ENCODE results near the gene ZBTB8OS.
"Not testable (repeated sequence)": the region's sequence is repeated elsewhere in the genome, so short reads cannot be mapped to it uniquely, and the experiment has no call there.

The ZBTB8OS gene

GRCh38 chr1:32650248-32650751, at the start of gene ZBTB8OS:
Gene ZBTB8OS, minus strand, starts transcription at chr1:32650550. Its CDS starts 21 bp downstream, at chr1:32650529.
- Mint-ChIP-seq H3K27me3 (no peaks in the 10 kb centered on the region), H3K9me3 (no peaks in the 10 kb centered on the region), H3K4me3 (peak within 1 kb of the TSS; percentile 88 to 91), H3K27ac (peak within 1 kb of the TSS; percentile 99 to 100), H3K4me1 (peaks cover 54% of the 10 kb centered on the region)
- peak; percentile 84 to 89 for DNase-seq
- ATAC-seq = peak; percentile 84

GRCh38 chr1:32696996-32697395, 46.6 kb upstream of the ZBTB8OS start:
- H3K9me3 Mint-ChIP-seq, DNase-seq, ATAC-seq, H3K4me1 Mint-ChIP-seq, H3K27ac Mint-ChIP-seq, H3K4me3 Mint-ChIP-seq: not testable (repeated sequence)
- H3K27me3 Mint-ChIP-seq = peaks cover 22% of the 10 kb centered on the region

DNA sequence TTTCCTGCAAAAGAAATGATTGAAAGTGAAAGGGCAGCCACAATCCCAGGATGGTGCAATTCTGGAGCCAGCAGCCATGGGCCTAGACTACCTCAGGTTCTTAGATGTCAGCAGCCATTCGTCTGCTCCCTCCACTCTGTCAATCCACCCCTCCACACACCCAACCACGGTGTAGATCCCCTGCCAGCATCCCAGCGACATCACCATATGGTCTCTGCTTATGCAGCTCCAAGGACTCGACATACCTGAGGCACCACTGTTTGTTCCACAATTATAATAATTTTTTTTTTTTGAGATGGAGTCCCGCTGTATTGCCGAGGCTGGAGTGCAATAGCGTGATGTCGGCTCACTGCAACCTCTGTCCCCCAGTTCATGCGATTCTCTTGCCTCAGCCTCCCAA, 45.7 kb upstream of the ZBTB8OS start:
- Mint-ChIP-seq H3K4me1 (no peaks in the 10 kb centered on the region), H3K27ac (peak overlapping the region in 1 of 2 donors; percentile 33), H3K9me3 (no peaks in the 10 kb centered on the region), H3K27me3 (peaks cover 12% of the 10 kb centered on the region), H3K4me3 (no peak overlapping the region)
- ATAC-seq = no peak
- no peak for DNase-seq

DNA sequence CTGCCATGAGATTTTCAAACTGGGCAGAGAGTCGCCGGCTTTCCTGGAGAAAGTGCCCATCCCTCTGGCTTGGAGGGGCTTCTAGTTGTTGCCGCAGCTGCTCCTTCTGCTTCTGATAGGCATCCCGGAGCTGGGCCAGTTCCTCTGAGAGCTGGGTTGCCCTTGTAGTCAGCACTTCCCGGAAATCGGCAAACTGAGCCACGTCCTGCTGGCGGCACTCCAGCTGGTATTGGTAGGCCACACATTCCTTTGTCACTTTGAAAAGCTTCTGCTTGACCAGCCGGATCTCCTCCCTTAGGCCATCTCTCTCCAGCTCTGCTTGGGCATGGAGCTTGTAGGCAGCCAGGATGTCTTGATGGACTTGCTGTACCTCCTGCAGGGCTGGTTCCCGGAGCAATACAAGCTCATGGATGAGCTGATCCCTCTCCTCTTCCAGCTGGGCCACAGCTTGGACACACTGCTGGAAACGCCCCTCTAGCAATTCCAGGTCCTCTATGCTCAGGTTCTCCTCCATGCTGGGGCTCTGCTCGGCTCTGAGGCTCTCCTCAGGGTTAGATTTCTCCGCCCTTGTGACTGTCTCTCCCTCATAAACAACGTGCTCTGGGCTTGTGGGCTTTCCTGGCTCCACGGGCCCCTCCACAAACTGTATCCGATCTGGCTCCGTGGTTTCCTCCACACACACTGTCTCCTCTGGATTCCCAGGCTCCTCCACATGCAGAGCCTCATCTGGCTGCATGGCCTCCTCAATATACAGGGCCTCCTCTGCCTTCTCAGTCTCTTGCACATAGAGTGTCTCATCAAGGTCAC, 45.0 kb upstream of the ZBTB8OS start:
- H3K9me3 Mint-ChIP-seq = no peaks in the 10 kb centered on the region
- no peaks in the 10 kb centered on the region for H3K4me1 Mint-ChIP-seq
- no peak for ATAC-seq
- no peak for DNase-seq
- no peak overlapping the region for H3K27ac Mint-ChIP-seq
- H3K4me3 Mint-ChIP-seq = no peak overlapping the region
- H3K27me3 Mint-ChIP-seq = peaks cover 7% of the 10 kb centered on the region

DNA sequence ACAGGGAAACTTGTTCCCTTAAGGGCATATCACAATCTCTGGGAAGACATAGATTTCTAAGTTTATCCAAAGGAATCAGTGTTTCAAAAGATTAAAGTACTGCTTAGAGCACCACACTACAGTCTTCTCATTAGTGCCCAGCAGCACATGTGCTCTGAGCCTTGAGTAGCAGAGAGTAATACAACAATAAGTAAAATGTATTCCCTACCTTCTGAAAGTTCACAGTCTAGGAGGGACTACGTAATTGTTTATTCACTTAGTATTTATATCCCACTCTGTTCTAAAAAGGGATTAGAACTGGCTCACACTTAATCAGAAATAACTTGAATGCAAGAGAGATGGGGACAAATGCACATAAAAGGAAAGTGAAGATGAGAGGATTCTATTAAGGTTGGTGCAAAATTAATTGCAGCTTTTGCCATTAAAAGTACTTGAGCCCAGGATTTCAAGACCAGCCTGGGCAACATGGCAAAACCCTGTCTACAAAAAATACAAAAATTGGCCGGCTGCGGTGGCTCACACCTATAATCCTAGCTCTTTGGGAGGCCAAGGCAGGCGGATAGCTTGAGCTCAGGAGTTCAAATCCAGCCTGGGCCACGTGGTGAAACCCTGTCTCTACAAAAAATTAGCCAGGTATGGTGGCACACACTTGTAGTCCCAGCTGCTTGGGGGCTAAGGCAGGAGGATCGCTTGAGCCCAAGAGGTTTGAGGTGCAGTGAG, 43.3 kb upstream of the ZBTB8OS start:
- Mint-ChIP-seq H3K4me1 (no peaks in the 10 kb centered on the region), H3K27me3 (no peaks in the 10 kb centered on the region), H3K9me3 (no peaks in the 10 kb centered on the region), H3K4me3 (no peak overlapping the region), H3K27ac (no peak overlapping the region)
- DNase-seq = no peak
- no peak for ATAC-seq

GRCh38 chr1:32686387-32686786, 36.0 kb upstream of the ZBTB8OS start:
- peak overlapping the region in 1 of 2 donors; percentile 3 for H3K27ac Mint-ChIP-seq
- ATAC-seq (no peak), DNase-seq (no peak)
- H3K9me3 Mint-ChIP-seq = no peaks in the 10 kb centered on the region
- H3K27me3 Mint-ChIP-seq = no peaks in the 10 kb centered on the region
- no peak overlapping the region for H3K4me3 Mint-ChIP-seq
- peaks cover 16% of the 10 kb centered on the region for H3K4me1 Mint-ChIP-seq

DNA sequence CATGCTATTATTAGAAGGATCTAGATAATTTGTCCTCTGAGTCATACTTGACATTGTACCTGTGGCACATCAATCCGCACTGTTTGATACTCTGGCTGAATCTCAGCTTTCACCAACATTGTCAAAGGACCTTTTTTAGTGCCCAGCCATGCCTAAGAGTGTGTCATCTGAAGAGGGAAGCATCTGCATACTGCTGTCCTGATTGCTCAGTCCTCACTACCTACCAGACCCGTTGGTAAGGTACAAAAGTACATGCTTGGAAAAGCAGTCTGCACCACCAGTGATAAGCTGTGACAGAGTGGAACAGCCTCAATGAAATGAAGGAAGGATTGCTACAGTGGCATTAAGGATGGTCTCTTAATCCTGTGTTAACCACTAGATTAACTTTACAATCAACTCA, 35.1 kb upstream of the ZBTB8OS start:
- DNase-seq (no peak), ATAC-seq (no peak)
- H3K9me3 Mint-ChIP-seq = no peaks in the 10 kb centered on the region
- peaks cover 16% of the 10 kb centered on the region for H3K4me1 Mint-ChIP-seq
- H3K27me3 Mint-ChIP-seq = no peaks in the 10 kb centered on the region
- H3K4me3 Mint-ChIP-seq = no peak overlapping the region
- H3K27ac Mint-ChIP-seq = no peak overlapping the region

DNA sequence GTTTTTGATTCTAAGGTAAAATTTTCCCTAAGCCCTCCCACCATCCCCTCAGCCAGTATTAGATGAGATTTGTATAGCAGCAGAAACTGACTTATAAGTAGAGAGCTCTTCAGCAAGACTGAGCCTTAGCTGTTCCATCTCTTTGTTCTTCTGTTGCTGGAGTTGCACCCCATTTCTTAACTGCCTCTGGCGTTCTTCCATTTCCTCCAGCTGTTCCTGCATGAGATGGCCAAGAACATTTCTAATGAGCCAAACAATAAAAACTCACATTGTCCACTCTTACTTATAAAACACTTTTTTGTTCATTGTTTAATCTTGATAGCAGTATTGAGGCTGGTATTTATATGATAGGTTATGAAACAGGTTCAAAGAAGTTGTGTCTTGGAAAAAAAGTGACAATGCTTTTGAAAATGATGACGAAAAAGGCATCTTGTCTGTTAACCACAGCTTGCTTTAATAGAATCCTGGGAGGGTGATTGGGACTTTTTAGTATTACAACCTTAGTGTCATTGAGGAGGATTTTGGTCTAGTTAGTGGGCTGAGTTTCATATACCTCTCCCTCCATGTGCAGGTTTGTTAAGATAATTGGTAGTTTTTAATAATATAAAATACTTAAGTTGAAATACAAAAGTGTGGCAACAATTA, 33.9 kb upstream of the ZBTB8OS start:
- H3K27me3 Mint-ChIP-seq = no peaks in the 10 kb centered on the region
- DNase-seq = no peak
- peak; percentile 37 for ATAC-seq
- no peaks in the 10 kb centered on the region for H3K9me3 Mint-ChIP-seq
- peak overlapping the region; percentile 42 to 72 for H3K27ac Mint-ChIP-seq
- H3K4me1 Mint-ChIP-seq = peaks cover 16% of the 10 kb centered on the region
- H3K4me3 Mint-ChIP-seq = peak overlapping the region in 1 of 2 donors; percentile 33

- Mint-ChIP-seq H3K9me3 (no peaks in the 10 kb centered on the region), H3K27me3 (no peaks in the 10 kb centered on the region), H3K27ac (peak overlapping the region in 1 of 2 donors; percentile 72), H3K4me3 (no peak overlapping the region), H3K4me1 (peaks cover 16% of the 10 kb centered on the region)
- ATAC-seq = no peak
- DNase-seq = no peak
These were observed 33.0 kb upstream of the ZBTB8OS start for GRCh38 chr1:32683397-32683796.

DNA sequence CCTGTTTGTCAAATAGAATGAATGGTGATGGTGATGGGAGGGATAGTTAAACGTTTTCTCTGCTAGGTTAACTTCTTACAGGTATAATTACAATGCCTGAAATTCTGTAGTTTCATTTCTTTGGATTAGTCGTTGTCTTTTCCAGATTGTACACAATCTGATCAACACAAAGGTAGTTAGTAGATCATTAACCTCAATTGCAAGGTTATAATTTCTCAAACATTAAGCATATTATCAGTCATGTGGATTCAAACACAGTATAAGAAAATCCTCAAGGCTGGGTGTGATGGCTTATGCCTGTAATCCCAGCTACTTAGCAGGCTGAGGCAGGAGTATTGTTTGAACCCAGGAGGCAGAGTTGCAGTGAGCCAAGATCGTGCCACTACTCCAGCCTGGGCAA, 31.6 kb upstream of the ZBTB8OS start:
- peaks cover 16% of the 10 kb centered on the region for H3K4me1 Mint-ChIP-seq
- no peak overlapping the region for H3K4me3 Mint-ChIP-seq
- DNase-seq (no peak), ATAC-seq (no peak)
- H3K27me3 Mint-ChIP-seq = no peaks in the 10 kb centered on the region
- H3K27ac Mint-ChIP-seq = no peak overlapping the region
- no peaks in the 10 kb centered on the region for H3K9me3 Mint-ChIP-seq

- DNase-seq (no peak), ATAC-seq (no peak)
- peaks cover 16% of the 10 kb centered on the region for H3K4me1 Mint-ChIP-seq
- H3K27me3 Mint-ChIP-seq = no peaks in the 10 kb centered on the region
- no peaks in the 10 kb centered on the region for H3K9me3 Mint-ChIP-seq
- peak overlapping the region in 1 of 2 donors; percentile 34 for H3K27ac Mint-ChIP-seq
- H3K4me3 Mint-ChIP-seq = no peak overlapping the region
These were observed 31.2 kb upstream of the ZBTB8OS start for GRCh38 chr1:32681509-32681908.

GRCh38 chr1:32680642-32681041, 30.3 kb upstream of the ZBTB8OS start:
- no peak for ATAC-seq
- Mint-ChIP-seq H3K4me3 (no peak overlapping the region), H3K27me3 (no peaks in the 10 kb centered on the region), H3K4me1 (peaks cover 16% of the 10 kb centered on the region), H3K27ac (no peak overlapping the region), H3K9me3 (no peaks in the 10 kb centered on the region)
- no peak for DNase-seq

GRCh38 chr1:32679993-32680392, 29.6 kb upstream of the ZBTB8OS start:
- H3K27me3 Mint-ChIP-seq, DNase-seq, ATAC-seq, H3K27ac Mint-ChIP-seq, H3K9me3 Mint-ChIP-seq, H3K4me3 Mint-ChIP-seq: not testable (repeated sequence)
- H3K4me1 Mint-ChIP-seq = peaks cover 16% of the 10 kb centered on the region

GRCh38 chr1:32676945-32677344, 26.6 kb upstream of the ZBTB8OS start:
- Mint-ChIP-seq H3K9me3 (no peaks in the 10 kb centered on the region), H3K4me3 (no peak overlapping the region), H3K27ac (no peak overlapping the region), H3K27me3 (no peaks in the 10 kb centered on the region), H3K4me1 (no peaks in the 10 kb centered on the region)
- no peak for DNase-seq
- ATAC-seq = no peak

DNA sequence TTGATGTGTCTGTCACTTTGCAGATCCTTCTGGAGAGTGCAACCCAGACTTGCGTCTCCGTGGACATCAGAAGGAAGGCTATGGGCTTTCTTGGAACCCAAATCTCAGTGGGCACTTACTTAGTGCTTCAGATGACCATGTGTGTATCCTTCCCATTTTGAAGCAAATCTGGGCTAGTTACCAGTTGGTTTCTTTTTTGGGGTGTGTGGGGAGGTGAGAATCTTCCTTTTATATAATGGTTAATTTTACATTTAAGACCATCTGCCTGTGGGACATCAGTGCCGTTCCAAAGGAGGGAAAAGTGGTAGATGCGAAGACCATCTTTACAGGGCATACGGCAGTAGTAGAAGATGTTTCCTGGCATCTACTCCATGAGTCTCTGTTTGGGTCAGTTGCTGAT, 18.4 kb upstream of the ZBTB8OS start:
- not testable (repeated sequence) for H3K27me3 Mint-ChIP-seq, H3K4me3 Mint-ChIP-seq, ATAC-seq, DNase-seq, H3K4me1 Mint-ChIP-seq, H3K9me3 Mint-ChIP-seq, H3K27ac Mint-ChIP-seq
